IMR-90 (cell line): ENCODE results near the gene TNNI3K. TPM values are rescaled to one million over a fixed set of nuclear protein-coding genes. Genes with fewer than 3 reads are reported as not detected.

Source experiments
- ATAC-seq: fragments of 200-7000 bp; cut with Tn5 transposase; 2 replicates; pipeline ENCODE4 v1.9.1; 2020; ENCODE audit warnings: low read depth, mild to moderate bottlenecking, moderate library complexity
- BruUV-seq: library from RNA; stranded (reverse); fragments of 400-500 nt; replicated peaks from 2 replicates; lab custom pipeline; 2021; lab: Mats Ljungman, UMichigan
- CTCF ChIA-PET: fragments of 300-600 bp; formaldehyde crosslinking; extraction: SDS; loops from one replicate; lab custom pipeline; 2021; ENCODE audit warnings: antibody characterized with exemption; lab: Yijun Ruan, JAX
- POLR2A ChIA-PET: fragments of 300-600 bp; sonication (Branson Sonifier 250); formaldehyde crosslinking; loops from one replicate; lab custom pipeline; 2022; ENCODE audit warnings: antibody characterized with exemption; ENCODE audit not compliant: unreplicated experiment; lab: Charles Lee
- DNase-seq: peaks from one replicate; pipeline ENCODE4 v3.0.0; 2013
- H2AFZ ChIP-seq: replicated peaks from 2 replicates; pipeline ENCODE3; 2013; ENCODE audit warnings: low read length, mild to moderate bottlenecking; ENCODE audit not compliant: poor library complexity
- H2AK5ac ChIP-seq: 2 replicates; pipeline ENCODE4 v1.6.1; 2013; ENCODE audit warnings: low read depth, low read length, inconsistent platforms
- H2AK9ac ChIP-seq: replicated peaks from 2 replicates; pipeline ENCODE3; 2013; ENCODE audit warnings: mild to moderate bottlenecking, low read depth, low read length, moderate library complexity; ENCODE audit not compliant: poor library complexity
- H2BK120ac ChIP-seq: 2 replicates; pipeline ENCODE4 v1.6.1; 2013; ENCODE audit warnings: low read depth, low read length, inconsistent platforms
- H2BK15ac ChIP-seq: 3 replicates; pipeline ENCODE4 v1.6.1; 2013; ENCODE audit warnings: low read depth, low read length, inconsistent platforms
- H2BK20ac ChIP-seq: 2 replicates; pipeline ENCODE4 v1.6.1; 2013; ENCODE audit warnings: low read depth, mild to moderate bottlenecking, inconsistent platforms, low read length, moderate library complexity
- H2BK5ac ChIP-seq: 2 replicates; pipeline ENCODE4 v1.6.1; 2013; ENCODE audit warnings: mild to moderate bottlenecking, low read depth, low read length, inconsistent platforms; ENCODE audit not compliant: poor library complexity, severe bottlenecking
- H3K14ac ChIP-seq: replicated peaks from 2 replicates; pipeline ENCODE4 v1.6.1; 2013; ENCODE audit warnings: low read depth, low read length, inconsistent platforms
- H3K18ac ChIP-seq: 2 replicates; pipeline ENCODE4 v1.6.1; 2013; ENCODE audit warnings: low read depth, low read length, control low read depth
- H3K23ac ChIP-seq: 2 replicates; pipeline ENCODE4 v1.6.1; 2013; ENCODE audit warnings: low read depth, low read length, inconsistent platforms
- H3K27ac ChIP-seq: 2 replicates; pipeline ENCODE4 v1.5.1; 2013; ENCODE audit warnings: mild to moderate bottlenecking, control low read depth, low read length; ENCODE audit not compliant: insufficient read depth
- H3K27me3 ChIP-seq: 2 replicates; pipeline ENCODE4 v1.6.1; 2013; ENCODE audit warnings: low read length; ENCODE audit not compliant: control insufficient read depth, insufficient read depth
- H3K36me3 ChIP-seq: 2 replicates; pipeline ENCODE4 v1.6.1; 2013; ENCODE audit warnings: low read length, mixed read lengths; ENCODE audit not compliant: control insufficient read depth, insufficient read depth
- H3K4ac ChIP-seq: 2 replicates; pipeline ENCODE4 v1.6.1; 2013; ENCODE audit warnings: low read depth, low read length, inconsistent platforms
- H3K4me1 ChIP-seq: 2 replicates; pipeline ENCODE4 v1.6.1; 2013; ENCODE audit warnings: low read length, mixed read lengths; ENCODE audit not compliant: control insufficient read depth, insufficient read depth
- H3K4me2 ChIP-seq: 2 replicates; pipeline ENCODE4 v1.6.1; 2013; ENCODE audit warnings: low read depth, mild to moderate bottlenecking, control low read depth, low read length, moderate library complexity
- H3K4me3 ChIP-seq: 2 replicates; pipeline ENCODE4 v1.5.1; 2013; ENCODE audit warnings: low read depth, mild to moderate bottlenecking, control low read depth, low read length, moderate library complexity; ENCODE audit not compliant: insufficient read depth
- H3K56ac ChIP-seq: 2 replicates; pipeline ENCODE4 v1.6.1; 2013; ENCODE audit warnings: low read length, inconsistent platforms; ENCODE audit not compliant: insufficient read depth; ENCODE audit errors: extremely low read depth
- H3K79me1 ChIP-seq, 2 experiments: 2 replicates each; pipeline ENCODE4 v1.6.1; 2013; ENCODE audit warnings: low read length in 2 of 2, inconsistent platforms in 1 of 2, low read depth in 1 of 2
- H3K9ac ChIP-seq: 2 replicates; pipeline ENCODE4 v1.6.1; 2013; ENCODE audit warnings: low read depth, low read length, control low read depth
- H3K9me1 ChIP-seq: 2 replicates; pipeline ENCODE4 v1.6.1; 2013; ENCODE audit warnings: low read length, inconsistent platforms; ENCODE audit not compliant: insufficient read depth
- H3K9me3 ChIP-seq: 2 replicates; pipeline ENCODE4 v1.6.1; 2013; ENCODE audit warnings: low read length; ENCODE audit not compliant: control insufficient read depth, insufficient read depth
- H4K20me1 ChIP-seq: 2 replicates; pipeline ENCODE4 v1.6.1; 2013; ENCODE audit warnings: low read length, inconsistent platforms; ENCODE audit not compliant: insufficient read depth
- H4K5ac ChIP-seq: 2 replicates; pipeline ENCODE4 v1.6.1; 2013; ENCODE audit warnings: mild to moderate bottlenecking, low read depth, low read length, control low read depth
- H4K8ac ChIP-seq, 2 experiments: 2 replicates each; pipeline ENCODE4 v1.6.1; 2013; ENCODE audit warnings: low read depth in 2 of 2, low read length in 2 of 2, control low read depth in 1 of 2, inconsistent platforms in 1 of 2
- H4K91ac ChIP-seq: 2 replicates; pipeline ENCODE4 v1.6.1; 2013; ENCODE audit warnings: low read depth, low read length, inconsistent platforms; ENCODE audit not compliant: insufficient read depth
- CHD1 ChIP-seq: IDR thresholded peaks from 2 replicates; pipeline ENCODE4 v1.6.1; 2012; ENCODE audit warnings: low read depth, low read length, improper control_type of control experiment
- CTCF ChIP-seq: conservative IDR thresholded peaks from 2 replicates; pipeline ENCODE4 v1.5.1; 2012; ENCODE audit warnings: mild to moderate bottlenecking, low read depth, low read length, improper control_type of control experiment
- FOS ChIP-seq: fragments of 150-350 bp; IDR thresholded peaks from 2 replicates; pipeline ENCODE4 v1.6.1; 2016; ENCODE audit warnings: low read depth, low read length
- MAZ ChIP-seq: IDR thresholded peaks from 2 replicates; pipeline ENCODE4 v1.6.1; 2012; ENCODE audit warnings: low read depth, mild to moderate bottlenecking, low read length, improper control_type of control experiment, moderate library complexity, borderline replicate concordance
- NFE2L2 ChIP-seq: fragments of 150-350 bp; IDR thresholded peaks from 2 replicates; pipeline ENCODE4 v1.6.1; 2016; ENCODE audit warnings: low read depth, mild to moderate bottlenecking, low read length
- POLR2A ChIP-seq: IDR thresholded peaks from 2 replicates; pipeline ENCODE4 v1.6.1; 2012; ENCODE audit warnings: mild to moderate bottlenecking, low read depth, low read length
- RCOR1 ChIP-seq: IDR thresholded peaks from 2 replicates; pipeline ENCODE4 v1.6.1; 2012; ENCODE audit warnings: mild to moderate bottlenecking, low read length, improper control_type of control experiment; ENCODE audit not compliant: insufficient replicate concordance
- SMC3 ChIP-seq: fragments of 150-350 bp; IDR thresholded peaks from 2 replicates; pipeline ENCODE4 v1.6.1; 2016; ENCODE audit warnings: low read depth, mild to moderate bottlenecking, antibody characterized with exemption, low read length, moderate library complexity
- WGBS, 2 experiments: methylation state at CpG; one replicate each; pipeline versions ENCODE4 v1.1.5 to v1.1.7; 2013; ENCODE audit warnings: missing lambda C conversion rate in 2 of 2; ENCODE audit not compliant: insufficient read length in 1 of 2; ENCODE audit errors: extremely low coverage in 2 of 2; 5-methylcytosine and 5-hydroxymethylcytosine counted together
- dilution Hi-C: fragments of 300-500 bp; cut with HindIII; formaldehyde crosslinking; loops from one replicate; pipeline ENCODE4 v1.14.3; 2018; ENCODE audit warnings: low sequenced_read_pairs; ENCODE audit not compliant: unreplicated experiment
- in situ Hi-C: fragments of 300-500 bp; cut with MboI; formaldehyde crosslinking; loops from 3 replicates; pipeline ENCODE4 v1.14.3; 2019; ENCODE audit warnings: low sequenced_read_pairs, inconsistent platforms, mixed read lengths
- intact Hi-C: fragments of 100-400 bp; cut with micrococcal nuclease; formaldehyde crosslinking; loops from 2 replicates; pipeline ENCODE4 v1.10.0; 2022
- polyA plus RNA-seq, 3 experiments: library from polyadenylated mRNA; depleted of rRNA; stranded (reverse); fragments of >200 nt; gene quantifications; 2 replicates each; pipeline ENCODE4 v1.2.3, GENCODE V29; 2012; ENCODE audit warnings: low replicate concordance in 1 of 3
- total RNA-seq: library from RNA; depleted of rRNA; stranded (reverse); fragments of >200 nt; gene quantifications from 2 replicates; pipeline ENCODE4 v1.2.3, GENCODE V29; 2012

Gene TNNI3K
- total and polyA plus RNA-seq, 2 of the 4 experiments (the other 2 are of a cell fraction): 0.90 to 1.3 TPM

DNA sequence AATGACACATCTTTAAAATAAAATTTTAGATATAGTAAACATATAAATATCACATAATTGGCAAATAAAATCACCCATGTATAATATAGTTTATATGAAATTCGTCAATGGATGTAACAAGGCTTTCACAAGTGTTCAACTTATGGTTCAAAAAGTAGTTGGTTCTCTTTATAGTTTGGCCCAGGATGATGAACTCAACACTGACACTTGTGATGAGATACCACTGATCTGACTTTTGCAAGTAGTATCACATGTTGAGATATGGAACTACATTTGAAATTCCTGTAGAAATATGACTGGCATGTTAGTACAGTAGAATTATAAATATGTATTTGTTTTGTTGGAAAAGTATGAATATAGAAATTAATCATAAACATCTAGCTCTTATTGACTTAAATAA, 1.8 kb downstream of the TNNI3K start:
- no peaks in the 10 kb centered on the region for H3K9me3 ChIP-seq
- no peaks in the 10 kb centered on the region for H4K20me1 ChIP-seq
- no peak overlapping the region for H3K23ac ChIP-seq
- H2AK5ac ChIP-seq: no peak overlapping the region
- POLR2A ChIA-PET: no interaction called here
- H4K91ac ChIP-seq: no peak overlapping the region
- no peak overlapping the region for H3K14ac ChIP-seq
- H2AK9ac ChIP-seq: no peak overlapping the region
- CTCF ChIA-PET: interaction anchor here (1.0 kb wide), 1 partner anchor 12 kb away, joined by 3 read pairs; no protein-coding TSS in a partner anchor
- no peak overlapping the region for H2AFZ ChIP-seq
- no peaks in the 10 kb centered on the region for H3K9me1 ChIP-seq
- H3K4me1 ChIP-seq: no peaks in the 10 kb centered on the region
- no peak overlapping the region for H2BK5ac ChIP-seq
- H3K79me1 ChIP-seq: no peaks in the 10 kb centered on the region
- no peak overlapping the region for H3K18ac ChIP-seq
- dilution Hi-C loops (no loop called here), in situ Hi-C loops (no loop called here), intact Hi-C loops (no loop called here)
- TF ChIP-seq NFE2L2 (no peak), RCOR1 (no peak), SMC3 (no peak), POLR2A (no peak), CHD1 (no peak), FOS (no peak), CTCF (no peak), MAZ (no peak)
- no peak overlapping the region for H4K8ac ChIP-seq
- no peak overlapping the region for H3K4me3 ChIP-seq
- no peak overlapping the region for H3K56ac ChIP-seq
- no peak overlapping the region for H2BK120ac ChIP-seq
- no peak overlapping the region for H3K27ac ChIP-seq
- no TSS peak for BruUV-seq
- H3K4ac ChIP-seq: no peak overlapping the region
- H3K4me2 ChIP-seq: no peak overlapping the region
- H3K9ac ChIP-seq: no peak overlapping the region
- H2BK15ac ChIP-seq: no peak overlapping the region
- H4K5ac ChIP-seq: no peak overlapping the region
- WGBS, 2 experiments: no CpG with 5 or more reads among the region's 1 CpG
- DNase-seq (no peak), ATAC-seq (no peak)
- H2BK20ac ChIP-seq: no peak overlapping the region
- no peaks in the 10 kb centered on the region for H3K36me3 ChIP-seq
- H3K27me3 ChIP-seq: no peaks in the 10 kb centered on the region
